ENCODE results near the gene DLG2.

The DLG2 gene

DNA sequence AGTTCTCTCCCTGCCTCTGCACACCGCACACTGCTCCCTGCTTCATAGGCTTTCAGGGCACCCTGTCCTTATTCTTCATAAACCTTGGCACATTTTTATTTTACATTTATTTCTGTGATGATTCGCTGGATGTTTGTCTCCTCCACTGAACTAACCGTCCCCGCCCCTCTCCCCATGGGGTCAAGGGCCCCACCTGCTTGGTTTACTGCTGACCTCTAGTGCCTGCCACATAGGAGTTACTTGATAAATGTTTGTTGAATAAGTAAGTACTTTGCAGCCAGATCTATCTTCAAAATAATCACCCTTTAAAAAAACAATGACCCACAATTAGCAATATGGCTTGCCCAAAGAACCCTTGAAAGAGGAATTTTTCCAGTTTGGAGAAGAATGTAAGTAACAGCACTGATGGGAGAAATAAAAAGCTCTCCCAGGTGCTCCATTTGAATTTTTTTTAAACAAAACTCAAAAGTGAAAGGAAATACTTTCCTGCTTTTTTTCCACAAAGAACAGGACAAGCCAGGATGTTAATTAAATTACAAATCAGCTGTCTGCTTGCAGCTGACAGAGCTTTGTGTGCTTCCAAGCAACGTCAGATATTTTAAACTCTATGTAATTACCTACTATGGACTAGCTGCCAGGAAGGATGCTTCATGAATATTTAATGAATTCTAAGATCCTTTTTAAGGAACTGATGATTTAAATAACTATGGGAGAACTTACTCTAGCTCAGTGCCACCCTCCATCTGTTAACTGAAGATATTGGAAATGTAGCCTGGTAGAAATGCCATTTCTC lies 1083.6 kb downstream of the DLG2 start:
- Mint-ChIP-seq H3K4me3 (no peak overlapping the region), H3K27ac (no peak overlapping the region), H3K9me3 (peaks cover 4% of the 10 kb centered on the region), H3K27me3 (ENCODE audit: low read depth) (peaks cover 6% of the 10 kb centered on the region), H3K4me1 (peaks cover 19% of the 10 kb centered on the region), H3K36me3 (ENCODE audit: low read depth) (no peaks in the 10 kb centered on the region)
- TF ChIP-seq, protein P1, sequence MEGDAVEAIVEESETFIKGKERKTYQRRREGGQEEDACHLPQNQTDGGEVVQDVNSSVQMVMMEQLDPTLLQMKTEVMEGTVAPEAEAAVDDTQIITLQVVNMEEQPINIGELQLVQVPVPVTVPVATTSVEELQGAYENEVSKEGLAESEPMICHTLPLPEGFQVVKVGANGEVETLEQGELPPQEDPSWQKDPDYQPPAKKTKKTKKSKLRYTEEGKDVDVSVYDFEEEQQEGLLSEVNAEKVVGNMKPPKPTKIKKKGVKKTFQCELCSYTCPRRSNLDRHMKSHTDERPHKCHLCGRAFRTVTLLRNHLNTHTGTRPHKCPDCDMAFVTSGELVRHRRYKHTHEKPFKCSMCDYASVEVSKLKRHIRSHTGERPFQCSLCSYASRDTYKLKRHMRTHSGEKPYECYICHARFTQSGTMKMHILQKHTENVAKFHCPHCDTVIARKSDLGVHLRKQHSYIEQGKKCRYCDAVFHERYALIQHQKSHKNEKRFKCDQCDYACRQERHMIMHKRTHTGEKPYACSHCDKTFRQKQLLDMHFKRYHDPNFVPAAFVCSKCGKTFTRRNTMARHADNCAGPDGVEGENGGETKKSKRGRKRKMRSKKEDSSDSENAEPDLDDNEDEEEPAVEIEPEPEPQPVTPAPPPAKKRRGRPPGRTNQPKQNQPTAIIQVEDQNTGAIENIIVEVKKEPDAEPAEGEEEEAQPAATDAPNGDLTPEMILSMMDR (IDR thresholded peaks at IDR 0.05; ENCODE audit: unreplicated experiment in 3 of 3): no peak

- Mint-ChIP-seq H3K36me3 (ENCODE audit: low read depth) (no peaks in the 10 kb centered on the region), H3K4me1 (peaks cover 19% of the 10 kb centered on the region), H3K27me3 (ENCODE audit: low read depth) (peaks cover 6% of the 10 kb centered on the region), H3K27ac (no peak overlapping the region), H3K4me3 (no peak overlapping the region), H3K9me3 (peaks cover 4% of the 10 kb centered on the region)
- TF ChIP-seq, protein P1 (IDR thresholded peaks at IDR 0.05; ENCODE audit: unreplicated experiment in 3 of 3): no peak
Observed at GRCh38 chr11:84541731-84542340, 1085.3 kb downstream of the DLG2 start.

GRCh38 chr11:84536456-84536855 lies 1090.7 kb downstream of the DLG2 start:
- no peaks in the 10 kb centered on the region for H3K36me3 Mint-ChIP-seq (ENCODE audit: low read depth)
- H3K27me3 Mint-ChIP-seq (ENCODE audit: low read depth): no peaks in the 10 kb centered on the region
- peaks cover 3% of the 10 kb centered on the region for H3K9me3 Mint-ChIP-seq
- no peak overlapping the region for H3K4me3 Mint-ChIP-seq
- TF ChIP-seq, protein P1 (IDR thresholded peaks at IDR 0.05; ENCODE audit: unreplicated experiment in 3 of 3): no peak
- no peaks in the 10 kb centered on the region for H3K4me1 Mint-ChIP-seq
- no peak overlapping the region for H3K27ac Mint-ChIP-seq

DNA sequence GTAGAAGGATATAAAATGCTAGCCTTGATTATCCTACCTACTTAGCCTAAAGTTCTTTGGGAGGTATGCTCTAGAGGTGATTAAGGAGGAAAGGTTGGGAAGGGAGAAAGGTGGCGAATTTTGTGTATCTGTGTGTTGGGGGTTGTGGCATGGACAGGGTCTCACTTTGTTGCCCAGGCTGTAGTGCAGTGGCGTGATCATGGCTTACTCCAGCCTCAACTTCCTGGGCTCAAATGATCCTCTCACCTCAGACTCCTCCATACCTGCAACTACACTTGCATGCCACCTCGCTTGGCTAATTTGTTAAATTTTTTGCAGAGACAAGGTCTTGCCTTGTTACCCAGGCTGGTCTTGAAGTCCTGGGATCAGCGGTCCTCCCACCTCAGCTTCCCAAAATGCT lies 1094.8 kb downstream of the DLG2 start:
- Mint-ChIP-seq H3K27ac (no peak overlapping the region), H3K36me3 (ENCODE audit: low read depth) (no peaks in the 10 kb centered on the region), H3K27me3 (ENCODE audit: low read depth) (peaks cover 4% of the 10 kb centered on the region), H3K4me3 (no peak overlapping the region), H3K4me1 (no peaks in the 10 kb centered on the region), H3K9me3 (no peaks in the 10 kb centered on the region)
- TF ChIP-seq, protein P1 (IDR thresholded peaks at IDR 0.05; ENCODE audit: unreplicated experiment in 3 of 3): no peak

DNA sequence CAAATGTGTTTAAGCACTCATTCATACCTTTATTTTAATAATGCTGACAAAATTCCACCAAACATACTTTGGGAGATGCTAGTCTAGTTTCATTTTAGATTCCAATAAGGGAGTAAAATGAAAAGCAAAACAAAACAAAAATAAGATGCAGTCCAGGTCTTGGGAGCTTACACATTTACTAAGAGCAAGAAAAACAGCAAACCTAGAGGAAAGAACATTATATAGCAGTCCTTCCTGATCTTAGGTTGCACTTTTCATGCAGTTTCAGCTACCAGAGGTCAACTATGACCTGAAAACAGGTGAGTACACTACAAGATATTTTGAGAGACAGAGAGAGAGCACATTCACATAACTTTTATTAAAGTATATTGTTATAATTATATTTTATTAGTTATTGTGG lies 1100.9 kb downstream of the DLG2 start:
- H3K4me1 Mint-ChIP-seq: no peaks in the 10 kb centered on the region
- no peak overlapping the region for H3K27ac Mint-ChIP-seq
- TF ChIP-seq, protein P1 (IDR thresholded peaks at IDR 0.05; ENCODE audit: unreplicated experiment in 3 of 3): no peak
- H3K9me3 Mint-ChIP-seq: no peaks in the 10 kb centered on the region
- H3K27me3 Mint-ChIP-seq (ENCODE audit: low read depth): peaks cover 4% of the 10 kb centered on the region
- H3K4me3 Mint-ChIP-seq: no peak overlapping the region
- H3K36me3 Mint-ChIP-seq (ENCODE audit: low read depth): no peaks in the 10 kb centered on the region

Data from nephron (organoid).